ENCODE measurements around the gene PPIG.

GRCh38 chr2:169565686-169566085 lies 18.5 kb upstream of the PPIG start:
- TF ChIP-seq CTCF (IDR thresholded peaks at IDR 0.05) (no peak), EP300 (IDR thresholded peaks at IDR 0.05) (no peak)

Measured in stomach (tissue), 4 donors.